ENCODE measurements around the gene RHEB.
"Not testable (repeated sequence)": the region's sequence is repeated elsewhere in the genome, so short reads cannot be mapped to it uniquely, and the experiment has no call there.

The RHEB gene

GRCh38 chr7:151519765-151520418 is at the start of gene RHEB:
Gene RHEB, minus strand, starts transcription at chr7:151519895. Its CDS starts 384 bp downstream, at chr7:151519511.
- peak; percentile 99 for DNase-seq

GRCh38 chr7:151566897-151567320 is 47.2 kb upstream of the RHEB start:
- no peak for DNase-seq

GRCh38 chr7:151565541-151565940 is 45.8 kb upstream of the RHEB start:
- DNase-seq, result no peak

- DNase-seq, result no peak
Observed at GRCh38 chr7:151560243-151560642, 40.5 kb upstream of the RHEB start.

- DNase-seq, result no peak
Observed at GRCh38 chr7:151559557-151560183, 40.0 kb upstream of the RHEB start.

- no peak for DNase-seq
Observed at GRCh38 chr7:151558575-151558974, 38.9 kb upstream of the RHEB start.

- no peak for DNase-seq
Observed at GRCh38 chr7:151556592-151556991, 36.9 kb upstream of the RHEB start.

- no peak for DNase-seq
Observed at GRCh38 chr7:151553356-151553755, 33.7 kb upstream of the RHEB start.

- DNase-seq, result no peak
Observed at GRCh38 chr7:151552352-151553028, 32.8 kb upstream of the RHEB start.

GRCh38 chr7:151551820-151552219 is 32.1 kb upstream of the RHEB start:
- DNase-seq, result no peak

GRCh38 chr7:151550656-151551286 is 31.1 kb upstream of the RHEB start:
- DNase-seq, result no peak

GRCh38 chr7:151549644-151550043 is 29.9 kb upstream of the RHEB start:
- DNase-seq, result no peak

- no peak for DNase-seq
Observed at GRCh38 chr7:151549083-151549482, 29.4 kb upstream of the RHEB start.

GRCh38 chr7:151544183-151544582 is 24.5 kb upstream of the RHEB start:
- DNase-seq, result no peak

GRCh38 chr7:151542606-151543130 is 23.0 kb upstream of the RHEB start:
- DNase-seq, result no peak

GRCh38 chr7:151541709-151542499 is 22.2 kb upstream of the RHEB start:
- DNase-seq, result no peak

- no peak for DNase-seq
Observed at GRCh38 chr7:151540146-151540545, 20.5 kb upstream of the RHEB start.

GRCh38 chr7:151539088-151539671 is 19.5 kb upstream of the RHEB start:
- no peak for DNase-seq

- DNase-seq, result no peak
Observed at GRCh38 chr7:151537818-151538561, 18.3 kb upstream of the RHEB start.

GRCh38 chr7:151536178-151536577 is 16.5 kb upstream of the RHEB start:
- DNase-seq, result not testable (repeated sequence)

- DNase-seq, result no peak
Observed at GRCh38 chr7:151529842-151530241, 10.1 kb upstream of the RHEB start.

Data from activated CD4-positive, alpha-beta T cell treated with anti-CD3 and anti-CD28 coated beads, Interleukin-2, amount 50 U/mL, for 1 hour (primary cell).